Choroid plexus epithelial cell (primary cell): ENCODE measurements around the gene OR51B2.

ENCODE experiments used
- DNase-seq: peaks from one replicate; pipeline ENCODE4 v3.0.0-alpha.2; 2010; ENCODE audit warnings: low read depth
- H3K4me3 ChIP-seq: 2 replicates; pipeline ENCODE4 v1.5.1; 2011; ENCODE audit warnings: low read depth, mild to moderate bottlenecking, control low read depth, low read length, moderate library complexity
- CTCF ChIP-seq: conservative IDR thresholded peaks from 2 replicates; pipeline ENCODE4 v1.5.1; 2011; ENCODE audit warnings: low read depth, mild to moderate bottlenecking, control low read depth, inconsistent platforms, low read length, moderate library complexity

Gene OR51B2

GRCh38 chr11:5282628-5283027 lies 41.5 kb downstream of the OR51B2 start:
- H3K4me3 ChIP-seq = no peak overlapping the region
- no peak for TF ChIP-seq CTCF
- no peak for DNase-seq

GRCh38 chr11:5281596-5281995 lies 42.5 kb downstream of the OR51B2 start:
- no peak for TF ChIP-seq CTCF
- H3K4me3 ChIP-seq = no peak overlapping the region
- DNase-seq = no peak

GRCh38 chr11:5280582-5281102 lies 43.5 kb downstream of the OR51B2 start:
- no peak for TF ChIP-seq CTCF
- peak; percentile 99 for DNase-seq
- no peak overlapping the region for H3K4me3 ChIP-seq

GRCh38 chr11:5279471-5280090 lies 44.5 kb downstream of the OR51B2 start:
- H3K4me3 ChIP-seq = no peak overlapping the region
- no peak for DNase-seq
- TF ChIP-seq CTCF = no peak

GRCh38 chr11:5277807-5278382 lies 46.2 kb downstream of the OR51B2 start:
- DNase-seq = no peak
- TF ChIP-seq CTCF = no peak
- no peak overlapping the region for H3K4me3 ChIP-seq

GRCh38 chr11:5276697-5277096 lies 47.4 kb downstream of the OR51B2 start:
- no peak for TF ChIP-seq CTCF
- DNase-seq = no peak
- H3K4me3 ChIP-seq = no peak overlapping the region
